HepG2 (cell line): ENCODE measurements around the gene RAD54L. TPM values are rescaled to one million over a fixed set of nuclear protein-coding genes. Genes with fewer than 3 reads are reported as not detected.

ENCODE experiments used
- CAMTA2 ChIP-seq: sonication (generic); formaldehyde crosslinking; IDR thresholded peaks from 2 replicates; pipeline ENCODE4 v1.4.0; 2020; ENCODE audit warnings: mild to moderate bottlenecking, missing genetic modification reagents, borderline replicate concordance
- ERF ChIP-seq: IDR thresholded peaks from 2 replicates; pipeline ENCODE4 v1.6.1; 2018; ENCODE audit warnings: missing biosample characterization, missing genetic modification reagents
- FOXJ3 ChIP-seq: sonication (generic); formaldehyde crosslinking; IDR thresholded peaks from 2 replicates; pipeline ENCODE4 v1.4.0; 2020; ENCODE audit warnings: missing genetic modification reagents, mild to moderate bottlenecking, borderline replicate concordance
- GRHL1 ChIP-seq: sonication (generic); formaldehyde crosslinking; conservative IDR thresholded peaks from 2 replicates; pipeline ENCODE4 v1.8.0; 2022; ENCODE audit warnings: missing genetic modification reagents
- PCBP1 ChIP-seq: fragments of 200-400 bp; formaldehyde crosslinking; IDR thresholded peaks from 2 replicates; pipeline ENCODE4 v1.6.1; 2017; ENCODE audit warnings: mild to moderate bottlenecking, low read depth, low read length, borderline replicate concordance
- POLR2AphosphoS5 ChIP-seq: IDR thresholded peaks from 2 replicates; pipeline ENCODE4 v1.6.1; 2012; ENCODE audit warnings: low read depth, low read length
- RBFOX2 ChIP-seq: fragments of 200-400 bp; formaldehyde crosslinking; IDR thresholded peaks from 2 replicates; pipeline ENCODE4 v1.6.1; 2017; ENCODE audit warnings: low read depth, mild to moderate bottlenecking, low read length
- RERE ChIP-seq: IDR thresholded peaks from 2 replicates; pipeline ENCODE4 v1.6.1; 2016; ENCODE audit warnings: low read depth, missing genetic modification reagents, missing compliant biosample characterization
- XBP1 ChIP-seq: sonication (generic); formaldehyde crosslinking; IDR thresholded peaks from 2 replicates; pipeline ENCODE4 v1.5.0; 2020; ENCODE audit warnings: missing genetic modification reagents
- ZBTB7B ChIP-seq: sonication (generic); formaldehyde crosslinking; IDR thresholded peaks from 2 replicates; pipeline ENCODE4 v1.4.0; 2020; ENCODE audit warnings: missing genetic modification reagents
- ZFP37 ChIP-seq: sonication (generic); formaldehyde crosslinking; IDR thresholded peaks from 2 replicates; pipeline ENCODE4 v1.4.0; 2020; ENCODE audit warnings: missing genetic modification reagents, borderline replicate concordance
- ZFX ChIP-seq: sonication (generic); formaldehyde crosslinking; IDR thresholded peaks from 2 replicates; pipeline ENCODE4 v1.4.0; 2020; ENCODE audit warnings: mild to moderate bottlenecking, low read depth, missing genetic modification reagents, moderate library complexity
- ZFY ChIP-seq: sonication (generic); formaldehyde crosslinking; IDR thresholded peaks from 2 replicates; pipeline ENCODE4 v1.4.0; 2020; ENCODE audit warnings: missing genetic modification reagents
- ZNF557 ChIP-seq: sonication (generic); formaldehyde crosslinking; IDR thresholded peaks from 2 replicates; pipeline ENCODE4 v1.4.0; 2020; ENCODE audit warnings: missing genetic modification reagents
- ZNF563 ChIP-seq: sonication (generic); formaldehyde crosslinking; IDR thresholded peaks from 2 replicates; pipeline ENCODE4 v1.8.0; 2022; ENCODE audit warnings: mild to moderate bottlenecking, moderate library complexity, missing genetic modification reagents
- ZNF766 ChIP-seq: sonication (generic); formaldehyde crosslinking; IDR thresholded peaks from 2 replicates; pipeline ENCODE4 v1.5.0; 2020; ENCODE audit warnings: missing genetic modification reagents, borderline replicate concordance
- ZNF773 ChIP-seq: sonication (generic); formaldehyde crosslinking; IDR thresholded peaks from 2 replicates; pipeline ENCODE4 v1.4.0; 2020; ENCODE audit warnings: missing genetic modification reagents, borderline replicate concordance
- polyA plus RNA-seq, 8 experiments: library from polyadenylated mRNA; depleted of rRNA in 3 of 8; stranded (reverse) in 7 of 8; unstranded in 1 of 8; fragments of >200 nt; fragmentation: Illumina TruSeq in 4 of 8; extraction: Trizol in 4 of 8; gene quantifications; 2 replicates each; pipeline versions ENCODE4 v1.2.1 to v1.2.3, GENCODE V29; 2011 to 2016; ENCODE audit warnings: low read depth in 4 of 8, missing spikeins in 1 of 8, mixed read lengths in 1 of 8; ENCODE audit not compliant: insufficient read depth in 1 of 8
- total RNA-seq, 5 experiments: library from RNA; depleted of rRNA; stranded (reverse); fragments of >200 nt; fragmentation: Illumina TruSeq; extraction: Trizol; gene quantifications; 2 replicates each; pipeline ENCODE4 v1.2.3, GENCODE V29; 2016; ENCODE audit warnings: low read depth in 1 of 5
- TF ChIP-seq, protein P1 (sequence below): sonication (generic); formaldehyde crosslinking; IDR thresholded peaks from 2 replicates; pipeline ENCODE4 v1.8.0; 2022; ENCODE audit warnings: mild to moderate bottlenecking, missing genetic modification reagents
- TF ChIP-seq, protein P2 (sequence below): sonication (generic); formaldehyde crosslinking; IDR thresholded peaks from 2 replicates; pipeline ENCODE4 v1.8.1; 2023; ENCODE audit warnings: mild to moderate bottlenecking, missing genetic modification reagents

RAD54L gene
- total and polyA plus RNA-seq, 2 of the 13 experiments (the other 11 are each of a cell fraction or from before 2014, with no cell fraction given) = 10.2 to 30.0 TPM

- TF ChIP-seq, protein P1, sequence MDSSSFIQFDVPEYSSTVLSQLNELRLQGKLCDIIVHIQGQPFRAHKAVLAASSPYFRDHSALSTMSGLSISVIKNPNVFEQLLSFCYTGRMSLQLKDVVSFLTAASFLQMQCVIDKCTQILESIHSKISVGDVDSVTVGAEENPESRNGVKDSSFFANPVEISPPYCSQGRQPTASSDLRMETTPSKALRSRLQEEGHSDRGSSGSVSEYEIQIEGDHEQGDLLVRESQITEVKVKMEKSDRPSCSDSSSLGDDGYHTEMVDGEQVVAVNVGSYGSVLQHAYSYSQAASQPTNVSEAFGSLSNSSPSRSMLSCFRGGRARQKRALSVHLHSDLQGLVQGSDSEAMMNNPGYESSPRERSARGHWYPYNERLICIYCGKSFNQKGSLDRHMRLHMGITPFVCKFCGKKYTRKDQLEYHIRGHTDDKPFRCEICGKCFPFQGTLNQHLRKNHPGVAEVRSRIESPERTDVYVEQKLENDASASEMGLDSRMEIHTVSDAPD (CRISPR knock-in tag) = no peak
- TF ChIP-seq ZFY (peak; percentile 41), ERF (CRISPR knock-in tag) (no peak), FOXJ3 (CRISPR knock-in tag) (no peak), ZBTB7B (CRISPR knock-in tag) (no peak), ZNF773 (CRISPR knock-in tag) (no peak), ZFP37 (CRISPR knock-in tag) (no peak), ZNF766 (CRISPR knock-in tag) (no peak), POLR2AphosphoS5 (0 out of 2 replicates have a peak, but pooled peaks have one; percentile 6), ZFX (peak; percentile 76), CAMTA2 (CRISPR knock-in tag) (0 out of 2 replicates have a peak, but pooled peaks have one; percentile 13), GRHL1 (no peak), RERE (CRISPR knock-in tag) (no peak), XBP1 (CRISPR knock-in tag) (no peak), RBFOX2 (no peak), ZNF557 (CRISPR knock-in tag) (no peak), PCBP1 (no peak), ZNF563 (CRISPR knock-in tag) (peak; percentile 83)
- TF ChIP-seq, protein P2, sequence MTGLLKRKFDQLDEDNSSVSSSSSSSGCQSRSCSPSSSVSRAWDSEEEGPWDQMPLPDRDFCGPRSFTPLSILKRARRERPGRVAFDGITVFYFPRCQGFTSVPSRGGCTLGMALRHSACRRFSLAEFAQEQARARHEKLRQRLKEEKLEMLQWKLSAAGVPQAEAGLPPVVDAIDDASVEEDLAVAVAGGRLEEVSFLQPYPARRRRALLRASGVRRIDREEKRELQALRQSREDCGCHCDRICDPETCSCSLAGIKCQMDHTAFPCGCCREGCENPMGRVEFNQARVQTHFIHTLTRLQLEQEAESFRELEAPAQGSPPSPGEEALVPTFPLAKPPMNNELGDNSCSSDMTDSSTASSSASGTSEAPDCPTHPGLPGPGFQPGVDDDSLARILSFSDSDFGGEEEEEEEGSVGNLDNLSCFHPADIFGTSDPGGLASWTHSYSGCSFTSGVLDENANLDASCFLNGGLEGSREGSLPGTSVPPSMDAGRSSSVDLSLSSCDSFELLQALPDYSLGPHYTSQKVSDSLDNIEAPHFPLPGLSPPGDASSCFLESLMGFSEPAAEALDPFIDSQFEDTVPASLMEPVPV = no peak
These were observed 758 bp downstream of the RAD54L start (continued) for GRCh38 chr1:46248122-46248920.
